HepG2 (cell line): ENCODE measurements around the gene PRDM8. TPM values are rescaled to one million over a fixed set of nuclear protein-coding genes. Genes with fewer than 3 reads are reported as not detected.

Source experiments
- ATAC-seq: fragments of 200-7000 bp; cut with Tn5 transposase; 3 replicates; pipeline ENCODE4 v1.9.1; 2020; ENCODE audit warnings: mild to moderate bottlenecking, moderate library complexity
- BruUV-seq: library from RNA; stranded (reverse); fragments of 400-500 nt; replicated peaks from 2 replicates; lab custom pipeline; 2021; lab: Mats Ljungman, UMichigan
- CTCF ChIA-PET: fragments of 300-600 bp; formaldehyde crosslinking; extraction: SDS; loops from one replicate; lab custom pipeline; 2021; ENCODE audit warnings: low total read pairs, inconsistent platforms, low intra/inter-chr PET ratio; lab: Yijun Ruan, JAX
- POLR2A ChIA-PET: fragments of 350-600 bp; sonication (Branson Sonifier 250); formaldehyde crosslinking; loops from one replicate; lab custom pipeline; 2020; ENCODE audit warnings: antibody characterized with exemption, inconsistent platforms; lab: Yijun Ruan, JAX
- DNase-seq: peaks from one replicate; pipeline ENCODE4 v3.0.0-alpha.2; 2015; ENCODE audit warnings: low spot score
- FAIRE-seq: peaks from 3 replicates; lab custom pipeline; 2011; peaks lifted over from hg19 to GRCh38; lab: Jason Lieb, UNC
- H2AFZ ChIP-seq: one replicate; pipeline ENCODE4 v1.6.1; 2011; ENCODE audit warnings: low read length, inconsistent platforms
- H3K27ac ChIP-seq: fragments of 300-600 bp; 3 replicates; pipeline ENCODE4 v1.8.0; 2011; ENCODE audit warnings: mixed run types, mild to moderate bottlenecking, mixed read lengths, low read length, inconsistent platforms; ENCODE audit not compliant: insufficient read depth; ENCODE audit errors: extremely low read length
- H3K27me3 ChIP-seq, 2 experiments: fragments of 200-600 bp in 1 of 2; 2 replicates in 1 of 2; 3 replicates in 1 of 2; pipeline versions ENCODE4 v1.6.0 to v1.8.0; 2011; ENCODE audit warnings: low read length in 2 of 2, mild to moderate bottlenecking in 2 of 2, moderate library complexity in 2 of 2, inconsistent platforms in 1 of 2; ENCODE audit not compliant: insufficient read depth in 2 of 2, control insufficient read depth in 1 of 2
- H3K36me3 ChIP-seq, 2 experiments: fragments of 200-600 bp in 1 of 2; replicated peaks in 1 of 2; 2 replicates in 1 of 2; 3 replicates in 1 of 2; pipeline versions ENCODE4 v1.5.1 to v1.8.0; 2011; ENCODE audit warnings: low read length in 2 of 2, inconsistent platforms in 1 of 2; ENCODE audit not compliant: insufficient read depth in 2 of 2, control insufficient read depth in 1 of 2
- H3K4me1 ChIP-seq: 2 replicates; pipeline ENCODE4 v1.5.1; 2012; ENCODE audit warnings: low read length, inconsistent platforms; ENCODE audit not compliant: insufficient read depth
- H3K4me2 ChIP-seq: 2 replicates; pipeline ENCODE4 v1.6.0; 2011; ENCODE audit warnings: low read depth, low read length, inconsistent platforms
- H3K4me3 ChIP-seq, 3 experiments: fragments of 200-600 bp in 1 of 3; sonication (generic), shearing (Covaris generic) in 1 of 3; replicated peaks in 1 of 3; 2 replicates each; pipeline ENCODE4 v1.5.1; 2011 to 2016; ENCODE audit warnings: low read length in 3 of 3, inconsistent platforms in 2 of 3, low read depth in 2 of 3, mild to moderate bottlenecking in 2 of 3, control low read depth in 1 of 3, mixed read lengths in 1 of 3; ENCODE audit not compliant: insufficient read depth in 1 of 3
- H3K79me2 ChIP-seq: one replicate; pipeline ENCODE4 v1.6.1; 2011; ENCODE audit warnings: low read length, inconsistent platforms; ENCODE audit not compliant: insufficient read depth
- H3K9ac ChIP-seq: 2 replicates; pipeline ENCODE4 v1.6.0; 2011; ENCODE audit warnings: mild to moderate bottlenecking, low read depth, low read length, inconsistent platforms; ENCODE audit not compliant: insufficient read depth
- H3K9me3 ChIP-seq: 2 replicates; pipeline ENCODE4 v1.5.1; 2012; ENCODE audit warnings: mild to moderate bottlenecking, low read length
- H4K20me1 ChIP-seq: 2 replicates; pipeline ENCODE4 v1.6.0; 2011; ENCODE audit warnings: inconsistent platforms, mild to moderate bottlenecking, low read length, moderate library complexity; ENCODE audit not compliant: insufficient read depth
- FOXM1 ChIP-seq: sonication (generic); formaldehyde crosslinking; IDR thresholded peaks from 2 replicates; pipeline ENCODE4 v1.5.0; 2020; ENCODE audit warnings: missing genetic modification reagents
- ZNF670 ChIP-seq: sonication (generic); formaldehyde crosslinking; IDR thresholded peaks from 2 replicates; pipeline ENCODE4 v1.8.0; 2022; ENCODE audit warnings: mild to moderate bottlenecking, missing genetic modification reagents, borderline replicate concordance
- WGBS: methylation state at CpG from one replicate; pipeline ENCODE4 v1.1.6; 2017; ENCODE audit warnings: low lambda C conversion rate; 5-methylcytosine and 5-hydroxymethylcytosine counted together
- in situ Hi-C: cut with HindIII; loops from 2 replicates; pipeline ENCODE4 v1.10.0; 2017; ENCODE audit warnings: low pct_unique_long_range_greater_than_20kb; ENCODE audit not compliant: extremely low pct_ligation_motif_present
- intact Hi-C: fragments of 100-400 bp; cut with micrococcal nuclease; formaldehyde crosslinking; loops from one replicate; pipeline ENCODE4 v1.10.0; 2022; ENCODE audit not compliant: unreplicated experiment
- polyA plus RNA-seq, 8 experiments: library from polyadenylated mRNA; depleted of rRNA in 3 of 8; stranded (reverse) in 7 of 8; unstranded in 1 of 8; fragments of >200 nt; fragmentation: Illumina TruSeq in 4 of 8; extraction: Trizol in 4 of 8; gene quantifications; 2 replicates each; pipeline versions ENCODE4 v1.2.1 to v1.2.3, GENCODE V29; 2011 to 2016; ENCODE audit warnings: low read depth in 4 of 8, missing spikeins in 1 of 8, mixed read lengths in 1 of 8; ENCODE audit not compliant: insufficient read depth in 1 of 8
- total RNA-seq, 5 experiments: library from RNA; depleted of rRNA; stranded (reverse); fragments of >200 nt; fragmentation: Illumina TruSeq; extraction: Trizol; gene quantifications; 2 replicates each; pipeline ENCODE4 v1.2.3, GENCODE V29; 2016; ENCODE audit warnings: low read depth in 1 of 5
- TF ChIP-seq, protein P1 (sequence below): sonication (generic); formaldehyde crosslinking; IDR thresholded peaks from 2 replicates; pipeline ENCODE4 v1.4.0; 2020; ENCODE audit warnings: missing genetic modification reagents
- TF ChIP-seq, protein P2 (sequence below): sonication (generic); formaldehyde crosslinking; IDR thresholded peaks from 2 replicates; pipeline ENCODE4 v1.9.0; 2021; ENCODE audit warnings: missing genetic modification reagents, borderline replicate concordance

The PRDM8 gene
- total and polyA plus RNA-seq, 2 of the 13 experiments (the other 11 are each of a cell fraction or from before 2014, with no cell fraction given), result 0.09 TPM; not detected in 1

DNA sequence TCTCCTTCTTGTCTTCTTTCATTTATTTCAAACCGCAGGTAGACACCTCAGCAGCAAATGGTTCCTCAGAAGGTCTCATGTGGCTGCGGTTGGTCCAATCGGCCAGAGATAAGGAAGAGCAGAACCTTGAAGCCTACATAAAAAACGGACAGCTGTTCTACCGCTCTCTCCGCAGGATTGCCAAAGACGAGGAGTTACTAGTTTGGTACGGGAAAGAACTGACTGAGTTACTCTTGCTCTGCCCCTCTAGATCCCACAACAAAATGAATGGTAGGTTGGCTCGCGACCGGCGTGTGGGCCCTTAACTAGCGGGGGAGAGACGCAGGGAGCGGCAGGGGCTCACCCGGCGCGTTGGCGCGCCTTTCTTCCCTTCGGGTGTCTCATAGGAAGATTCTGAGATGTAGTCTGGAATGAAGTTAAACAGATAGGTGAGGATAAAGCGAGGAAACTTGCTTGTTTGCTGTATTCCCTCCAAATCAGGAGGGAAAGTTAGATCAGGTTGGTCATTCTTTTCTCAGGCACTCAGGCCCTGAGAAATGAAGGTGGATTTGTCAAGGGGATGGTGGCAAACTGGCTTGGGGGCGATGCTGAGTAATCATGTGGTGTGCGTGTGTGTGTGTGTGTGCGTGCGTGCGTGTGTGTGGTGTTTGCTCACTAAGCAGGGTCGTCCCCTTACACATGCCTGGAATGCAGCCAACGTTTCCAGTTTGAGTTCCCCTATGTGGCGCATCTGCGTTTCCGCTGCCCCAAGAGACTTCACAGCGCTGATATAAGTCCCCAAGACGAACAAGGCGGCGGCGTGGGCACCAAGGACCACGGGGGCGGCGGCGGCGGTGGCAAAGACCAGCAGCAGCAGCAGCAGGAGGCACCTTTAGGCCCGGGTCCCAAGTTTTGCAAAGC, 4.2 kb downstream of the PRDM8 start (continued):
- TF ChIP-seq ZNF670 (CRISPR knock-in tag), result no peak

DNA sequence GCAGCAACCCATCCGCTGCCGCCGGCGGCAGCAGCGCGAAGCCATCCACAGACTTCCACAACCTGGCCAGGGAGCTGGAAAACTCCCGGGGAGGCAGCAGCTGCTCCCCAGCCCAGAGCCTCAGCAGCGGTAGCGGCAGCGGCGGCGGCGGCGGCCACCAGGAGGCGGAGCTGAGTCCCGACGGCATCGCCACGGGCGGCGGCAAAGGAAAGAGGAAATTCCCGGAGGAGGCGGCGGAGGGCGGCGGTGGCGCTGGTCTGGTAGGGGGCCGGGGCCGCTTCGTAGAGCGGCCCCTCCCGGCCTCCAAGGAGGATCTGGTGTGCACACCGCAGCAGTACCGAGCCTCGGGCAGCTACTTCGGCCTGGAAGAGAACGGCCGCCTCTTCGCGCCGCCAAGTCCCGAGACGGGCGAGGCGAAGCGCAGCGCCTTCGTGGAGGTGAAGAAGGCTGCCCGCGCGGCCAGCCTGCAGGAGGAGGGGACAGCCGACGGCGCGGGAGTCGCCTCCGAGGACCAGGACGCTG, 4.9 kb downstream of the PRDM8 start:
- no peaks in the 10 kb centered on the region for H3K9me3 ChIP-seq
- ChIA-PET POLR2A (no interaction called here), CTCF (no interaction called here)
- in situ Hi-C loops, result loop anchor here (25.0 kb wide), 1 partner anchor 290 kb away; no protein-coding TSS in a partner anchor
- FAIRE-seq, result no peak
- no peaks in the 10 kb centered on the region for H3K4me1 ChIP-seq
- H2AFZ ChIP-seq, result no peak overlapping the region
- 87% methylated on average over 49 of the region's 58 CpGs for WGBS
- H4K20me1 ChIP-seq, result no peaks in the 10 kb centered on the region
- H3K27me3 ChIP-seq, result peaks cover 1 to 22% of the 10 kb centered on the region in 2 experiments; a peak in 4 of 5 replicates
- intact Hi-C loops, result no loop called here
- BruUV-seq, result no TSS peak
- DNase-seq, result no peak
- H3K36me3 ChIP-seq, result no peaks in the 10 kb centered on the region
- no peak overlapping the region for H3K27ac ChIP-seq
- no peak for ATAC-seq
- no peak overlapping the region for H3K4me3 ChIP-seq
- H3K9ac ChIP-seq, result no peak overlapping the region
- H3K4me2 ChIP-seq, result no peak overlapping the region
- no peaks in the 10 kb centered on the region for H3K79me2 ChIP-seq
- TF ChIP-seq, protein P1, sequence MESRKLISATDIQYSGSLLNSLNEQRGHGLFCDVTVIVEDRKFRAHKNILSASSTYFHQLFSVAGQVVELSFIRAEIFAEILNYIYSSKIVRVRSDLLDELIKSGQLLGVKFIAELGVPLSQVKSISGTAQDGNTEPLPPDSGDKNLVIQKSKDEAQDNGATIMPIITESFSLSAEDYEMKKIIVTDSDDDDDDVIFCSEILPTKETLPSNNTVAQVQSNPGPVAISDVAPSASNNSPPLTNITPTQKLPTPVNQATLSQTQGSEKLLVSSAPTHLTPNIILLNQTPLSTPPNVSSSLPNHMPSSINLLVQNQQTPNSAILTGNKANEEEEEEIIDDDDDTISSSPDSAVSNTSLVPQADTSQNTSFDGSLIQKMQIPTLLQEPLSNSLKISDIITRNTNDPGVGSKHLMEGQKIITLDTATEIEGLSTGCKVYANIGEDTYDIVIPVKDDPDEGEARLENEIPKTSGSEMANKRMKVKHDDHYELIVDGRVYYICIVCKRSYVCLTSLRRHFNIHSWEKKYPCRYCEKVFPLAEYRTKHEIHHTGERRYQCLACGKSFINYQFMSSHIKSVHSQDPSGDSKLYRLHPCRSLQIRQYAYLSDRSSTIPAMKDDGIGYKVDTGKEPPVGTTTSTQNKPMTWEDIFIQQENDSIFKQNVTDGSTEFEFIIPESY, result peak; percentile 79; the same call in 1 of the 2 replicates
- TF ChIP-seq, protein P2, sequence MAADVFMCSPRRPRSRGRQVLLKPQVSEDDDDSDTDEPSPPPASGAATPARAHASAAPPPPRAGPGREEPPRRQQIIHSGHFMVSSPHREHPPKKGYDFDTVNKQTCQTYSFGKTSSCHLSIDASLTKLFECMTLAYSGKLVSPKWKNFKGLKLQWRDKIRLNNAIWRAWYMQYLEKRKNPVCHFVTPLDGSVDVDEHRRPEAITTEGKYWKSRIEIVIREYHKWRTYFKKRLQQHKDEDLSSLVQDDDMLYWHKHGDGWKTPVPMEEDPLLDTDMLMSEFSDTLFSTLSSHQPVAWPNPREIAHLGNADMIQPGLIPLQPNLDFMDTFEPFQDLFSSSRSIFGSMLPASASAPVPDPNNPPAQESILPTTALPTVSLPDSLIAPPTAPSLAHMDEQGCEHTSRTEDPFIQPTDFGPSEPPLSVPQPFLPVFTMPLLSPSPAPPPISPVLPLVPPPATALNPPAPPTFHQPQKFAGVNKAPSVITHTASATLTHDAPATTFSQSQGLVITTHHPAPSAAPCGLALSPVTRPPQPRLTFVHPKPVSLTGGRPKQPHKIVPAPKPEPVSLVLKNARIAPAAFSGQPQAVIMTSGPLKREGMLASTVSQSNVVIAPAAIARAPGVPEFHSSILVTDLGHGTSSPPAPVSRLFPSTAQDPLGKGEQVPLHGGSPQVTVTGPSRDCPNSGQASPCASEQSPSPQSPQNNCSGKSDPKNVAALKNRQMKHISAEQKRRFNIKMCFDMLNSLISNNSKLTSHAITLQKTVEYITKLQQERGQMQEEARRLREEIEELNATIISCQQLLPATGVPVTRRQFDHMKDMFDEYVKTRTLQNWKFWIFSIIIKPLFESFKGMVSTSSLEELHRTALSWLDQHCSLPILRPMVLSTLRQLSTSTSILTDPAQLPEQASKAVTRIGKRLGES (CRISPR knock-in tag), result no peak
- TF ChIP-seq FOXM1 (CRISPR knock-in tag), result no peak
